ENCODE results near the gene RAB3B.

DNA sequence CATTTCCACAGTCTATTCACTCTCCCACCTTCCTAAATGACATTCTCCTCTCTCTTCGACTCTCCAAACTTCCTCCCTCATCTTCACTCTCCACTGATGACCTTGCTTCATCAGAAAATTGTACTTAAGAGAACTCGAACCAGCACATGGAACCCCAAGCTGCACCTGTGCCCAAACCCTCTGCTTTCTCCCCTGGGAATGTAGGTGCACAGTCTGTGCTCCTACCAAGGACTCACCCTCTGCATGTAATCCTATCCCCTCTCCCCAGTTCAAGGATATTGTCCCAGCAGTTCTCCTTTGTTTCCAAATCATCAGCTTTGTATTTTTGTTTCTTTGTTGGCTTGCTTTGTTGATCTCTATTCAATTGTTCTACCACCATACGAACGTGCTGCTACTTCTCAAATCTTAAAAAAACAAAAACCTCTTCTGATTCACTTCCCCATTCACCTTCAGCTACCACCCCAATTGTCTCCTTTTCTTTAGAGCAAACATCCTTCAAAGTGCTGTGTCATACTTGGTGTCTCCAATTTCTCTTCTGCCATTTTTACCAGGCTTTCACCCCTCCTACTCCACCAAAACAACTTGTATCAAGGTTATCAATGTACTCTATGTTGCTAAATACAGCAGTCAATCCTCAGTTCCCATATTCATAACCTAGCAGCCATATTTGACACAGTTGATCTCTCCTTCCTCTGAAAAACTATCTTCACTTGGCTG is 26.8 kb downstream of the RAB3B start:
- TF ChIP-seq POLR2A (IDR thresholded peaks at IDR 0.05; ENCODE audit: low read depth, low read length) (no peak), POLR2AphosphoS5 (IDR thresholded peaks at IDR 0.05; ENCODE audit: low read depth, low read length) (no peak)

Measured in GM12892 (cell line).